HepG2 (cell line): ENCODE data around the gene NOL4L. TPM values are rescaled to one million over a fixed set of nuclear protein-coding genes. Genes with fewer than 3 reads are reported as not detected.
A peak's percentile ranks its signal among the peaks of the same experiment; 100 is the strongest.

ENCODE experiments used
- BCL6 ChIP-seq: IDR thresholded peaks from 2 replicates; pipeline ENCODE4 v1.6.1; 2016; ENCODE audit warnings: missing genetic modification reagents, missing compliant biosample characterization
- ELF1 ChIP-seq: sonication (generic); formaldehyde crosslinking; IDR thresholded peaks from 2 replicates; pipeline ENCODE4 v1.4.0; 2020; ENCODE audit warnings: missing genetic modification reagents
- FOXK2 ChIP-seq: fragments of 450-650 bp; IDR thresholded peaks from 2 replicates; pipeline ENCODE4 v1.6.1; 2016
- HNRNPUL1 ChIP-seq: fragments of 200-400 bp; formaldehyde crosslinking; IDR thresholded peaks from 2 replicates; pipeline ENCODE4 v1.6.1; 2017; ENCODE audit warnings: low read depth, mild to moderate bottlenecking, low read length, moderate library complexity
- IKZF4 ChIP-seq: sonication (generic); formaldehyde crosslinking; IDR thresholded peaks from 2 replicates; pipeline ENCODE4 v1.5.1; 2020; ENCODE audit warnings: borderline replicate concordance, mild to moderate bottlenecking, low read depth, missing genetic modification reagents; ENCODE audit errors: not compliant biosample characterization
- NCOA2 ChIP-seq: sonication (generic); formaldehyde crosslinking; IDR thresholded peaks from 2 replicates; pipeline ENCODE4 v1.8.0; 2022; ENCODE audit warnings: inconsistent platforms
- NRL ChIP-seq: sonication (generic); formaldehyde crosslinking; IDR thresholded peaks from 2 replicates; pipeline ENCODE4 v1.5.0; 2020; ENCODE audit warnings: missing genetic modification reagents, mild to moderate bottlenecking, moderate library complexity, borderline replicate concordance
- POLR2A ChIP-seq, 2 experiments: IDR thresholded peaks; 2 replicates each; pipeline ENCODE4 v1.6.1; 2011; ENCODE audit warnings: low read depth in 2 of 2, low read length in 2 of 2, mild to moderate bottlenecking in 1 of 2, moderate library complexity in 1 of 2; ENCODE audit not compliant: insufficient read depth in 1 of 2
- POLR2AphosphoS2 ChIP-seq: IDR thresholded peaks from 2 replicates; pipeline ENCODE4 v1.6.1; 2011; ENCODE audit warnings: low read depth, low read length, improper control_type of control experiment
- RAD21 ChIP-seq: fragments of 450-650 bp; formaldehyde crosslinking; IDR thresholded peaks from 2 replicates; pipeline ENCODE4 v1.5.0; 2020; ENCODE audit warnings: mild to moderate bottlenecking
- RELA ChIP-seq: sonication (generic); formaldehyde crosslinking; IDR thresholded peaks from 2 replicates; pipeline ENCODE4 v1.4.0; 2020; ENCODE audit warnings: missing genetic modification reagents
- RFX3 ChIP-seq: IDR thresholded peaks from 2 replicates; pipeline ENCODE4 v1.6.1; 2016; ENCODE audit warnings: missing biosample characterization, missing genetic modification reagents
- SNAPC2 ChIP-seq: sonication (generic); formaldehyde crosslinking; IDR thresholded peaks from 2 replicates; pipeline ENCODE4 v1.8.1; 2022; ENCODE audit warnings: mild to moderate bottlenecking, missing genetic modification reagents
- TEAD3 ChIP-seq: optimal IDR thresholded peaks from 2 replicates; pipeline ENCODE3; 2016; ENCODE audit warnings: borderline replicate concordance
- TGIF2 ChIP-seq: IDR thresholded peaks from 2 replicates; pipeline ENCODE4 v1.6.1; 2016; ENCODE audit warnings: control low read depth, missing compliant biosample characterization
- ZBTB7B ChIP-seq: sonication (generic); formaldehyde crosslinking; IDR thresholded peaks from 2 replicates; pipeline ENCODE4 v1.4.0; 2020; ENCODE audit warnings: missing genetic modification reagents
- ZEB1 ChIP-seq: IDR thresholded peaks from 2 replicates; pipeline ENCODE4 v1.6.1; 2012; ENCODE audit warnings: mild to moderate bottlenecking, low read depth, inconsistent platforms; ENCODE audit not compliant: insufficient replicate concordance
- ZNF367 ChIP-seq: sonication (generic); formaldehyde crosslinking; IDR thresholded peaks from 2 replicates; pipeline ENCODE4 v1.4.0; 2020; ENCODE audit warnings: missing genetic modification reagents, borderline replicate concordance
- ZNF451 ChIP-seq: sonication (generic); formaldehyde crosslinking; IDR thresholded peaks from 2 replicates; pipeline ENCODE4 v1.5.0; 2020; ENCODE audit warnings: mild to moderate bottlenecking, missing genetic modification reagents
- ZSCAN31 ChIP-seq: sonication (generic); formaldehyde crosslinking; IDR thresholded peaks from 2 replicates; pipeline ENCODE4 v1.5.0; 2020; ENCODE audit warnings: low read depth, mild to moderate bottlenecking, missing genetic modification reagents
- polyA plus RNA-seq, 8 experiments: library from polyadenylated mRNA; depleted of rRNA in 3 of 8; stranded (reverse) in 7 of 8; unstranded in 1 of 8; fragments of >200 nt; fragmentation: Illumina TruSeq in 4 of 8; extraction: Trizol in 4 of 8; gene quantifications; 2 replicates each; pipeline versions ENCODE4 v1.2.1 to v1.2.3, GENCODE V29; 2011 to 2016; ENCODE audit warnings: low read depth in 4 of 8, missing spikeins in 1 of 8, mixed read lengths in 1 of 8; ENCODE audit not compliant: insufficient read depth in 1 of 8
- total RNA-seq, 5 experiments: library from RNA; depleted of rRNA; stranded (reverse); fragments of >200 nt; fragmentation: Illumina TruSeq; extraction: Trizol; gene quantifications; 2 replicates each; pipeline ENCODE4 v1.2.3, GENCODE V29; 2016; ENCODE audit warnings: low read depth in 1 of 5
- TF ChIP-seq, protein P1 (sequence below): sonication (generic); formaldehyde crosslinking; IDR thresholded peaks from 2 replicates; pipeline ENCODE4 v1.8.0; 2022; ENCODE audit warnings: missing genetic modification reagents, mild to moderate bottlenecking, borderline replicate concordance
- TF ChIP-seq, protein P2 (sequence below): sonication (generic); formaldehyde crosslinking; IDR thresholded peaks from 2 replicates; pipeline ENCODE4 v1.5.1; 2020; ENCODE audit warnings: mild to moderate bottlenecking, missing genetic modification reagents
- TF ChIP-seq, protein P3 (sequence below): sonication (generic); formaldehyde crosslinking; IDR thresholded peaks from 2 replicates; pipeline ENCODE4 v1.5.0; 2020; ENCODE audit warnings: mild to moderate bottlenecking, missing genetic modification reagents
- TF ChIP-seq, protein P4 (sequence below): sonication (generic); formaldehyde crosslinking; IDR thresholded peaks from 2 replicates; pipeline ENCODE4 v1.5.1; 2020; ENCODE audit warnings: missing genetic modification reagents, mild to moderate bottlenecking, borderline replicate concordance

Gene NOL4L
- total and polyA plus RNA-seq, 2 of the 13 experiments (the other 11 are each of a cell fraction or from before 2014, with no cell fraction given), result 16.6 to 35.4 TPM

GRCh38 chr20:32543570-32544259 lies 41.4 kb downstream of the NOL4L start (continued):
- TF ChIP-seq, protein P1, sequence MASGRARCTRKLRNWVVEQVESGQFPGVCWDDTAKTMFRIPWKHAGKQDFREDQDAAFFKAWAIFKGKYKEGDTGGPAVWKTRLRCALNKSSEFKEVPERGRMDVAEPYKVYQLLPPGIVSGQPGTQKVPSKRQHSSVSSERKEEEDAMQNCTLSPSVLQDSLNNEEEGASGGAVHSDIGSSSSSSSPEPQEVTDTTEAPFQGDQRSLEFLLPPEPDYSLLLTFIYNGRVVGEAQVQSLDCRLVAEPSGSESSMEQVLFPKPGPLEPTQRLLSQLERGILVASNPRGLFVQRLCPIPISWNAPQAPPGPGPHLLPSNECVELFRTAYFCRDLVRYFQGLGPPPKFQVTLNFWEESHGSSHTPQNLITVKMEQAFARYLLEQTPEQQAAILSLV (CRISPR knock-in tag), result peak; percentile 99
- peak; percentile 95 for TF ChIP-seq NCOA2 (CRISPR knock-in tag)
- TF ChIP-seq ZNF367 (CRISPR knock-in tag), result 0 out of 2 replicates have a peak, but pooled peaks have one; percentile 51
- peak; percentile 87 for TF ChIP-seq SNAPC2
- TF ChIP-seq TGIF2, result peak; percentile 97
- TF ChIP-seq RELA (CRISPR knock-in tag), result peak; percentile 77; the same call in 1 of the 2 replicates
- TF ChIP-seq, protein P2, sequence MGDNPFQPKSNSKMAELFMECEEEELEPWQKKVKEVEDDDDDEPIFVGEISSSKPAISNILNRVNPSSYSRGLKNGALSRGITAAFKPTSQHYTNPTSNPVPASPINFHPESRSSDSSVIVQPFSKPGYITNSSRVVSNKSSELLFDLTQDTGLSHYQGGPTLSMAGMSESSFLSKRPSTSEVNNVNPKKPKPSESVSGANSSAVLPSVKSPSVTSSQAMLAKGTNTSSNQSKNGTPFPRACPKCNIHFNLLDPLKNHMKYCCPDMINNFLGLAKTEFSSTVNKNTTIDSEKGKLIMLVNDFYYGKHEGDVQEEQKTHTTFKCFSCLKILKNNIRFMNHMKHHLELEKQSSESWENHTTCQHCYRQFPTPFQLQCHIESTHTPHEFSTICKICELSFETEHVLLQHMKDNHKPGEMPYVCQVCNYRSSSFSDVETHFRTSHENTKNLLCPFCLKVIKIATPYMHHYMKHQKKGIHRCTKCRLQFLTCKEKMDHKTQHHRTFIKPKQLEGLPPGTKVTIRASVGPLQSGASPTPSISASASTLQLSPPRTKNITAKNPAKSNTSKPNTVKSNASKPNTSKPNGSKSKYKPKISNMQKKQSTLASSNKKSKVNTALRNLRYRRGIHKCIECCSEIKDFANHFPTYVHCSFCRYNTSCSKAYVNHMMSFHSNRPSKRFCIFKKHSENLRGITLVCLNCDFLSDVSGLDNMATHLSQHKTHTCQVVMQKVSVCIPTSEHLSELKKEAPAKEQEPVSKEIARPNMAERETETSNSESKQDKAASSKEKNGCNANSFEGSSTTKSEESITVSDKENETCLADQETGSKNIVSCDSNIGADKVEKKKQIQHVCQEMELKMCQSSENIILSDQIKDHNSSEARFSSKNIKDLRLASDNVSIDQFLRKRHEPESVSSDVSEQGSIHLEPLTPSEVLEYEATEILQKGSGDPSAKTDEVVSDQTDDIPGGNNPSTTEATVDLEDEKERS (CRISPR knock-in tag), result peak; percentile 97
- TF ChIP-seq TEAD3 (CRISPR knock-in tag), result peak; percentile 95
- 0 out of 2 replicates have a peak, but pooled peaks have one; percentile 6 for TF ChIP-seq RFX3 (CRISPR knock-in tag)
- TF ChIP-seq, protein P3, sequence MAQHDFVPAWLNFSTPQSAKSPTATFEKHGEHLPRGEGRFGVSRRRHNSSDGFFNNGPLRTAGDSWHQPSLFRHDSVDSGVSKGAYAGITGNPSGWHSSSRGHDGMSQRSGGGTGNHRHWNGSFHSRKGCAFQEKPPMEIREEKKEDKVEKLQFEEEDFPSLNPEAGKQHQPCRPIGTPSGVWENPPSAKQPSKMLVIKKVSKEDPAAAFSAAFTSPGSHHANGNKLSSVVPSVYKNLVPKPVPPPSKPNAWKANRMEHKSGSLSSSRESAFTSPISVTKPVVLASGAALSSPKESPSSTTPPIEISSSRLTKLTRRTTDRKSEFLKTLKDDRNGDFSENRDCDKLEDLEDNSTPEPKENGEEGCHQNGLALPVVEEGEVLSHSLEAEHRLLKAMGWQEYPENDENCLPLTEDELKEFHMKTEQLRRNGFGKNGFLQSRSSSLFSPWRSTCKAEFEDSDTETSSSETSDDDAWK (CRISPR knock-in tag), result no peak
- no peak for TF ChIP-seq POLR2AphosphoS2
- TF ChIP-seq, protein P4, sequence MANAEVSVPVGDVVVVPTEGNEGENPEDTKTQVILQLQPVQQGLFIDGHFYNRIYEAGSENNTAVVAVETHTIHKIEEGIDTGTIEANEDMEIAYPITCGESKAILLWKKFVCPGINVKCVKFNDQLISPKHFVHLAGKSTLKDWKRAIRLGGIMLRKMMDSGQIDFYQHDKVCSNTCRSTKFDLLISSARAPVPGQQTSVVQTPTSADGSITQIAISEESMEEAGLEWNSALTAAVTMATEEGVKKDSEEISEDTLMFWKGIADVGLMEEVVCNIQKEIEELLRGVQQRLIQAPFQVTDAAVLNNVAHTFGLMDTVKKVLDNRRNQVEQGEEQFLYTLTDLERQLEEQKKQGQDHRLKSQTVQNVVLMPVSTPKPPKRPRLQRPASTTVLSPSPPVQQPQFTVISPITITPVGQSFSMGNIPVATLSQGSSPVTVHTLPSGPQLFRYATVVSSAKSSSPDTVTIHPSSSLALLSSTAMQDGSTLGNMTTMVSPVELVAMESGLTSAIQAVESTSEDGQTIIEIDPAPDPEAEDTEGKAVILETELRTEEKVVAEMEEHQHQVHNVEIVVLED (CRISPR knock-in tag), result peak; percentile 80
- peak; percentile 98 for TF ChIP-seq ZBTB7B
- TF ChIP-seq POLR2A (IDR thresholded peaks at IDR 0.05; ENCODE audit: insufficient read depth in 1 of 2, low read depth in 2 of 2, low read length in 2 of 2), result peak in 1 of 2 experiments; percentile 57; a peak in 1 of 4 replicates
- no peak for TF ChIP-seq HNRNPUL1
- TF ChIP-seq NRL, result peak; percentile 69
- TF ChIP-seq ELF1 (CRISPR knock-in tag), result peak; percentile 65
- peak; percentile 95 for TF ChIP-seq IKZF4 (CRISPR knock-in tag)
- peak; percentile 88 for TF ChIP-seq FOXK2
- peak; percentile 64 for TF ChIP-seq RAD21
- peak; percentile 96 for TF ChIP-seq ZSCAN31
- TF ChIP-seq ZEB1, result no peak
- TF ChIP-seq ZNF451 (CRISPR knock-in tag), result peak; percentile 99
- TF ChIP-seq BCL6 (CRISPR knock-in tag), result peak; percentile 93
